Measurements from ENCODE around the gene PIPOX.
"Not testable (repeated sequence)": the region's sequence is repeated elsewhere in the genome, so short reads cannot be mapped to it uniquely, and the experiment has no call there.

DNA sequence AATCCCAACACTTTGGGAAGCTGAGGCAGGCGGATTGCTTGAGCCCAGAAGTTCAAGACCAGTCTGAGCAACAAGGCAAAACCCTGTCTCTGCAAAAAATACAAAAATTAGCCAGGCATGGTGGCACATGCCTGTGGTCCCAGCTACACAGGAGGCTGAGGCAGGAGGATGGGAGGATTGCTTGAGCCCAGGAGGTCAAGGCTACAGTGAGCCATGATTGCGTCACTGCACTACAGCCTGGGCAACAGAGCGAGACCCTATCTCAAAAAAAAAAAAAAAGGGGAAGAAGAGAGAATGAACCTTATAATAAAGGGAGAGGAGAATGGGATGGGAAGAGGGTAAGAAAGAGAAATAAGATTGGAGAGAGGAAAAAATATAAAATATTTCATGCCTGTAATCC is 45.8 kb downstream of the PIPOX start:
- not testable (repeated sequence) for TF ChIP-seq CTCF (conservative IDR thresholded peaks at IDR 0.05 in 1 of 2, IDR thresholded peaks at IDR 0.05 in 1 of 2; ENCODE audit: extremely low read depth in 1 of 2, insufficient read depth in 1 of 2, low read depth in 1 of 2, low read length in 2 of 2); EZH2 (IDR thresholded peaks at IDR 0.05; ENCODE audit: borderline replicate concordance, low read length)

Data from mammary epithelial cell (primary cell).